H7 (cell line): Measurements from ENCODE around the gene ECHS1. TPM values are rescaled to one million over a fixed set of nuclear protein-coding genes. Genes with fewer than 3 reads are reported as not detected.
"Not testable (repeated sequence)": the region's sequence is repeated elsewhere in the genome, so short reads cannot be mapped to it uniquely, and the experiment has no call there.

ENCODE experiments used
- DNase-seq: peaks from one replicate; pipeline ENCODE4 v3.0.0; 2012
- H3K27me3 ChIP-seq: 2 replicates; pipeline ENCODE4 v1.6.0; 2011; ENCODE audit warnings: mild to moderate bottlenecking, low read length; ENCODE audit not compliant: control insufficient read depth, insufficient read depth
- H3K36me3 ChIP-seq: replicated peaks from 2 replicates; pipeline ENCODE4 v1.5.1; 2011; ENCODE audit warnings: low read length; ENCODE audit not compliant: control insufficient read depth, insufficient read depth
- H3K4me3 ChIP-seq: 2 replicates; pipeline ENCODE4 v1.5.1; 2011; ENCODE audit warnings: low read depth, mild to moderate bottlenecking, control low read depth, low read length, moderate library complexity; ENCODE audit not compliant: insufficient read depth
- total RNA-seq: library from RNA; depleted of rRNA; stranded (reverse); fragments of >200 nt; shearing (Covaris generic); gene quantifications from 2 replicates; pipeline ENCODE4 v1.2.3, GENCODE V29; 2014; rRNA removed

ECHS1 gene
- total RNA-seq: 88.2 and 108 TPM in 2 replicates

GRCh38 chr10:133373174-133374090 lies at the start of gene ECHS1:
TSS of gene ECHS1 (minus strand) at chr10:133373354. CDS start at chr10:133373333, 21 bp downstream.
- peak within 1 kb of the TSS; percentile 82 for H3K4me3 ChIP-seq
- peaks cover 26% of the 10 kb centered on the region for H3K27me3 ChIP-seq
- peaks cover 13% of the 10 kb centered on the region for H3K36me3 ChIP-seq
- DNase-seq: peak; percentile 100

GRCh38 chr10:133422223-133422806 lies 49.2 kb upstream of the ECHS1 start:
- Histone ChIP-seq H3K36me3 (no peaks in the 10 kb centered on the region; the same call in 1 of the 2 replicates), H3K4me3 (no peak overlapping the region), H3K27me3 (peaks cover 13% of the 10 kb centered on the region)
- peak; percentile 62 for DNase-seq

GRCh38 chr10:133421336-133422222 lies 48.4 kb upstream of the ECHS1 start:
- H3K27me3 ChIP-seq: peaks cover 13% of the 10 kb centered on the region
- no peak overlapping the region for H3K4me3 ChIP-seq
- DNase-seq: no peak
- H3K36me3 ChIP-seq: no peaks in the 10 kb centered on the region; the same call in 1 of the 2 replicates

GRCh38 chr10:133420579-133420978 lies 47.4 kb upstream of the ECHS1 start:
- DNase-seq: peak; percentile 37
- Histone ChIP-seq H3K4me3 (no peak overlapping the region), H3K27me3 (peaks cover 13% of the 10 kb centered on the region), H3K36me3 (no peaks in the 10 kb centered on the region; the same call in none of the 2 replicates)

GRCh38 chr10:133420028-133420427 lies 46.9 kb upstream of the ECHS1 start:
- DNase-seq: peak; percentile 48
- H3K4me3 ChIP-seq: no peak overlapping the region
- H3K36me3 ChIP-seq: no peaks in the 10 kb centered on the region; the same call in none of the 2 replicates
- peaks cover 13% of the 10 kb centered on the region for H3K27me3 ChIP-seq

GRCh38 chr10:133419211-133419950 lies 46.2 kb upstream of the ECHS1 start:
- Histone ChIP-seq H3K4me3 (no peak overlapping the region), H3K36me3 (no peaks in the 10 kb centered on the region; the same call in none of the 2 replicates), H3K27me3 (peaks cover 13% of the 10 kb centered on the region)
- peak; percentile 50 for DNase-seq

- H3K4me3 ChIP-seq: no peak overlapping the region
- H3K27me3 ChIP-seq: peaks cover 8% of the 10 kb centered on the region
- DNase-seq: peak; percentile 13
- no peaks in the 10 kb centered on the region; the same call in none of the 2 replicates for H3K36me3 ChIP-seq
Measured at GRCh38 chr10:133418289-133418993, 45.3 kb upstream of the ECHS1 start.

- H3K36me3 ChIP-seq: no peaks in the 10 kb centered on the region; the same call in none of the 2 replicates
- DNase-seq: peak; percentile 22
Measured at GRCh38 chr10:133415752-133416151, 42.6 kb upstream of the ECHS1 start.

GRCh38 chr10:133414401-133414800 lies 41.2 kb upstream of the ECHS1 start:
- not testable (repeated sequence) for H3K4me3 ChIP-seq, H3K36me3 ChIP-seq, DNase-seq

More at GRCh38 chr10:133415752-133416151, 42.6 kb upstream of the ECHS1 start:
- Histone ChIP-seq H3K4me3 (no peak overlapping the region), H3K27me3 (no peaks in the 10 kb centered on the region)

GRCh38 chr10:133412381-133412711 lies 39.2 kb upstream of the ECHS1 start:
- H3K36me3 ChIP-seq: peaks cover 3% of the 10 kb centered on the region
- no peaks in the 10 kb centered on the region for H3K27me3 ChIP-seq
- no peak overlapping the region for H3K4me3 ChIP-seq
- DNase-seq: no peak

More at GRCh38 chr10:133414401-133414800, 41.2 kb upstream of the ECHS1 start:
- H3K27me3 ChIP-seq: not testable (repeated sequence)

GRCh38 chr10:133411523-133412380 lies 38.6 kb upstream of the ECHS1 start:
- DNase-seq: no peak
- Histone ChIP-seq H3K27me3 (no peaks in the 10 kb centered on the region), H3K4me3 (no peak overlapping the region), H3K36me3 (peaks cover 3% of the 10 kb centered on the region)

GRCh38 chr10:133405844-133406527 lies 32.8 kb upstream of the ECHS1 start:
- Histone ChIP-seq H3K4me3 (no peak overlapping the region), H3K36me3 (peaks cover 14% of the 10 kb centered on the region), H3K27me3 (no peaks in the 10 kb centered on the region)
- no peak for DNase-seq
